Ovary (tissue), 9 donors: Measurements from ENCODE around the gene RNF40. TPM values are rescaled to one million over a fixed set of nuclear protein-coding genes. Genes with fewer than 3 reads are reported as not detected.
"Not testable (repeated sequence)": the region's sequence is repeated elsewhere in the genome, so short reads cannot be mapped to it uniquely, and the experiment has no call there.

ENCODE experiments used
- DNase-seq, 5 donors: peaks; one replicate each; pipeline ENCODE4 v3.0.0-alpha.2; 2019 to 2020
- H3K27ac ChIP-seq, 2 donors: fragments of 200-600 bp; one replicate each; pipeline versions ENCODE4 v1.5.1 to v1.8.0; 2019 to 2022
- H3K27me3 ChIP-seq: fragments of 200-600 bp; one replicate; pipeline ENCODE4 v1.8.0; 2022
- H3K36me3 ChIP-seq: fragments of 200-600 bp; sonication (generic); one replicate; pipeline ENCODE4 v1.5.1; 2019
- H3K4me1 ChIP-seq: one replicate; pipeline ENCODE4 v1.8.1; 2013; ENCODE audit warnings: mild to moderate bottlenecking, moderate library complexity; ENCODE audit not compliant: insufficient read depth
- H3K4me3 ChIP-seq: fragments of 200-600 bp; sonication (generic); one replicate; pipeline ENCODE4 v1.5.1; 2017
- H3K9me3 ChIP-seq, 2 donors: fragments of 200-600 bp in 1 of 2; sonication (generic) in 1 of 2; one replicate each; pipeline versions ENCODE4 v1.5.1 to v1.8.1; 2013 to 2019; ENCODE audit warnings: mild to moderate bottlenecking in 1 of 2, moderate library complexity in 1 of 2
- EP300 ChIP-seq: sonication (generic); formaldehyde crosslinking; IDR thresholded peaks from one replicate; pipeline ENCODE4 v1.6.1; 2017; ENCODE audit warnings: antibody characterized with exemption
- POLR2A ChIP-seq: fragments of 450-650 bp; IDR thresholded peaks from one replicate; pipeline ENCODE4 v1.6.1; 2017; ENCODE audit warnings: antibody characterized with exemption, mild to moderate bottlenecking, moderate library complexity
- WGBS, 3 donors: extraction: QIAGEN DNeasy Blood & Tissue Kit in 1 of 3; methylation state at CpG; one replicate each; pipeline versions ENCODE4 v1.1.5 to v1.1.7; 2013 to 2017; 5-methylcytosine and 5-hydroxymethylcytosine counted together
- intact Hi-C, 4 donors: fragments of 100-400 bp; cut with DNase I; formaldehyde crosslinking; loops; one replicate each; pipeline versions ENCODE4 v1.11.0 to v1.15.1; 2022 to 2023
- polyA plus RNA-seq, 2 donors: library from polyadenylated mRNA; stranded (reverse); fragments of 200-250 nt in 1 of 2; fragments of 350-450 nt in 1 of 2; fragmentation: Illumina TruSeq in 1 of 2; extraction: RNeasy Lipid Tissue Mini Kit (QIAGEN cat#74804) in 1 of 2; gene quantifications; one replicate each; pipeline ENCODE4 v1.2.3, GENCODE V29; 2013 to 2014
- total RNA-seq, 7 donors: library from RNA; depleted of rRNA in 2 of 7; stranded (reverse); fragments of >200 nt in 2 of 7; fragmentation: NEBNext Ultra II Directional in 3 of 7; extraction: Animal tissue kit (Norgen Biotek cat#: 25700) in 3 of 7; gene quantifications; one replicate each; pipeline versions ENCODE4 v1.1.0 to v1.2.4, GENCODE V29; 2016 to 2023
- TF ChIP-seq, protein P1 (sequence below), 3 donors: fragments of 450-650 bp in 2 of 3; fragments of 200-600 bp in 1 of 3; IDR thresholded peaks; one replicate each; pipeline versions ENCODE4 v1.5.1 to v1.8.0; 2016 to 2022; ENCODE audit warnings: antibody characterized with exemption in 3 of 3, mild to moderate bottlenecking in 1 of 3
- donor health status: DM: no; HTN: no; CAD: no; lungs with moderate emphysema.
- donor health status: DM: no; HTN: no; CAD: no.
- donor health status: Bipolar disorder and iron deficiency.
- donor health status: DM: yes; HTN: yes; CAD: no.
- donor health status: DM: no; HTN: no; CAD: no.
- donor health status: DM: yes; HTN: yes; CAD: no.

Gene RNF40
- total and polyA plus RNA-seq, 9 donors, result 67.2 to 143 (median 94.3) TPM

GRCh38 chr16:30802936-30803335, 40.8 kb downstream of the RNF40 start:
- Histone ChIP-seq H3K9me3 (no peaks in the 10 kb centered on the region), H3K4me3 (no peak overlapping the region), H3K4me1 (peaks cover 7% of the 10 kb centered on the region), H3K27ac (no peak overlapping the region), H3K36me3 (no peaks in the 10 kb centered on the region), H3K27me3 (no peaks in the 10 kb centered on the region)
- WGBS, 3 donors, result 22 to 38% (median 30%) methylated on average over 3 of the region's 3 CpGs
- intact Hi-C loops, result no loop called here
- TF ChIP-seq EP300 (no peak), POLR2A (no peak)
- TF ChIP-seq, protein P1, sequence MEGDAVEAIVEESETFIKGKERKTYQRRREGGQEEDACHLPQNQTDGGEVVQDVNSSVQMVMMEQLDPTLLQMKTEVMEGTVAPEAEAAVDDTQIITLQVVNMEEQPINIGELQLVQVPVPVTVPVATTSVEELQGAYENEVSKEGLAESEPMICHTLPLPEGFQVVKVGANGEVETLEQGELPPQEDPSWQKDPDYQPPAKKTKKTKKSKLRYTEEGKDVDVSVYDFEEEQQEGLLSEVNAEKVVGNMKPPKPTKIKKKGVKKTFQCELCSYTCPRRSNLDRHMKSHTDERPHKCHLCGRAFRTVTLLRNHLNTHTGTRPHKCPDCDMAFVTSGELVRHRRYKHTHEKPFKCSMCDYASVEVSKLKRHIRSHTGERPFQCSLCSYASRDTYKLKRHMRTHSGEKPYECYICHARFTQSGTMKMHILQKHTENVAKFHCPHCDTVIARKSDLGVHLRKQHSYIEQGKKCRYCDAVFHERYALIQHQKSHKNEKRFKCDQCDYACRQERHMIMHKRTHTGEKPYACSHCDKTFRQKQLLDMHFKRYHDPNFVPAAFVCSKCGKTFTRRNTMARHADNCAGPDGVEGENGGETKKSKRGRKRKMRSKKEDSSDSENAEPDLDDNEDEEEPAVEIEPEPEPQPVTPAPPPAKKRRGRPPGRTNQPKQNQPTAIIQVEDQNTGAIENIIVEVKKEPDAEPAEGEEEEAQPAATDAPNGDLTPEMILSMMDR (IDR thresholded peaks at IDR 0.05), result no peak
- no peak for DNase-seq

DNA sequence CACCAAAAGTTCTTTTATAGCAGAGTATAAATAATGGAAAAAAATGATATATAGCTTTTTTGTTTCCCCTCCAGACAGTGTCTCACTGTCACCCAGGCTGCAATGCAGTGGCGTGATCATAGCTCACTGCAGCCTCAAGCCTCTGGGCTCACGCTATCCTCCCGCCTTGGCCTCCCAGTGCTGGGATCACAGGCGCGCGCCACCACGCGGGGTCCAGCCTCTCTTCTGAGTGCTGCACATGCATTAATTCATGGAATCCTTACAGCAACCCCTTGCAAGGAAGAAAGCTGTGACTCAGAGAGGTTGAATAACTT, 42.9 kb downstream of the RNF40 start:
- Histone ChIP-seq H3K27me3 (no peaks in the 10 kb centered on the region), H3K36me3 (no peaks in the 10 kb centered on the region), H3K27ac (peak overlapping the region in 1 of 2 donors; percentile 81), H3K4me1 (peaks cover 7% of the 10 kb centered on the region), H3K9me3 (no peaks in the 10 kb centered on the region), H3K4me3 (peak overlapping the region; percentile 75)
- intact Hi-C loops, result loop anchor here in 1 of 4 donors (2.0 kb wide), 1 partner anchor 18 kb away; the partner anchor contains the start of gene ZNF629
- 23 to 26% (median 24%) methylated on average over 8 of the region's 8 CpGs for WGBS, 3 donors
- DNase-seq, result no peak
- TF ChIP-seq, protein P1 (IDR thresholded peaks at IDR 0.05), result no peak
- TF ChIP-seq POLR2A, result no peak
- no peak for TF ChIP-seq EP300

DNA sequence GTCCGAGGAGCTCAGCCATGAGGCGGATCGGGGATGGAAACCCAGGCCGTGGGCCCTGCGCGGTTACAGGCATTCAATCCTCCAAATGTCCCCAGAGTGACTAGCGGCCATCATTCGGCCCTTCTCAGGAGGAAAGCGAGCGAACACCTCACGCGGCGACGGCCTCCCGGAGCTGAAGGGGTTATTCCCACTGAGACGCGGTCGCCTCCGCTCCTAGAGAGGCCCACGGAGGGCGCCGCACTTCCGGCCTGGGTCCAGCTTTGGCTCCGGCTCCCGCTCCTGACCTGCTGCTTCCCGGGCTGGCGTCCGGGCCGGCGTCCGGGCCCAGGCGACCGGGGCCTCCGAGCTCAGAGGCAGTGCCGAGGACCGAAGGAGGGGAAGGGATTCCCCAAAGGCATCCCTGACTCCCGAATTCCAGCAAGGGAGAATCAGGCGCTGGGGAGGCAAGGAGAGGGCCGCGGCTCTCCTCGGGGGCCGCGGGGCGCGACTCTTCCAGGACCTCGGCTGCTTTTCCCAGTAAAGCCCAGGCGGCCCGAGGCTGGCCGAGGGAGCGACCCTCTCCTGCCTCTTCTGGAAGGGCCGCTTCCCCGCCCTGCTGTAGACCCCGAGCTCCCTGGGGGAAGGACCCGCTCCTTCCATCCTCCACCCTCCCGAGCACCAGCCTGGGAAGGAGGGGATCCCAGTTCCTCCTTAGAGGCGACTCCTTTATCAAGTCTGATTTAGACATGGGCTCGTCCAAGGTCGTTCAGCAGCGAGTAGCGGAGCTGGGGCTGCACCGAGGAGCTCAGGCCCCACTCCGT, 43.4 kb downstream of the RNF40 start:
- 0 to 2% (median 1%) methylated on average over 30 to 62 of the region's 62 CpGs for WGBS, 3 donors
- Histone ChIP-seq H3K27me3 (no peaks in the 10 kb centered on the region), H3K4me1 (peaks cover 7% of the 10 kb centered on the region), H3K4me3 (peak overlapping the region; percentile 75), H3K27ac (peak overlapping the region; percentile 13 to 81), H3K36me3 (no peaks in the 10 kb centered on the region), H3K9me3 (no peaks in the 10 kb centered on the region)
- TF ChIP-seq POLR2A (peak; percentile 96), EP300 (no peak)
- TF ChIP-seq, protein P1 (IDR thresholded peaks at IDR 0.05), result peak in 1 of 3 donors; percentile 33
- DNase-seq, result peak; percentile 90 to 93 (median 91)
- intact Hi-C loops, result loop anchor here in 1 of 4 donors (2.0 kb wide), 1 partner anchor 19 kb away; the partner anchor contains the start of gene ZNF629

DNA sequence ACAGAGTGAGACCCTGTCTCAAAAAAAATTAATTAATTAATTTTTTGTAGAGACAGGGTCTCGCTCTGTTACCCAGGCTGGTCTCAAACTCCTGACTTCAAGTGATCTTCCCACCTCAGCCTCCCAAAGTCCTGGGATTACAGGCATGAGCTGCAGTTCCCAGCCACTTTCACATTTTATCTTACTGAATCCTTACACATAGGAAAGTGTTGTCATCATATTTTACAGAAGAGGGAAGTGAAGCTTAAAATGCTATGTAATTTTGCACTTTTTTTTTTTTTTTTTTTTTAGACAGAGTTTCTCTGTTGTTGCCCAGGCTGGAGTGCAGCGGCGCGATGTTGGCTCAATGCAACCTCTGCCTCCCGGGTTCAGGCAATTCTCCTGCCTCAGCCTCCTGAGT, 46.0 kb downstream of the RNF40 start:
- H3K4me3 ChIP-seq, result no peak overlapping the region
- DNase-seq, result no peak
- no peaks in the 10 kb centered on the region for H3K27me3 ChIP-seq
- H3K9me3 ChIP-seq, result no peaks in the 10 kb centered on the region
- peaks cover 7% of the 10 kb centered on the region for H3K4me1 ChIP-seq
- 96 to 98% (median 97%) methylated on average over 5 of the region's 5 CpGs for WGBS, 3 donors
- TF ChIP-seq POLR2A, result no peak
- TF ChIP-seq EP300, result no peak
- TF ChIP-seq, protein P1 (IDR thresholded peaks at IDR 0.05), result no peak
- H3K27ac ChIP-seq, result no peak overlapping the region
- intact Hi-C loops, result no loop called here
- no peaks in the 10 kb centered on the region for H3K36me3 ChIP-seq

DNA sequence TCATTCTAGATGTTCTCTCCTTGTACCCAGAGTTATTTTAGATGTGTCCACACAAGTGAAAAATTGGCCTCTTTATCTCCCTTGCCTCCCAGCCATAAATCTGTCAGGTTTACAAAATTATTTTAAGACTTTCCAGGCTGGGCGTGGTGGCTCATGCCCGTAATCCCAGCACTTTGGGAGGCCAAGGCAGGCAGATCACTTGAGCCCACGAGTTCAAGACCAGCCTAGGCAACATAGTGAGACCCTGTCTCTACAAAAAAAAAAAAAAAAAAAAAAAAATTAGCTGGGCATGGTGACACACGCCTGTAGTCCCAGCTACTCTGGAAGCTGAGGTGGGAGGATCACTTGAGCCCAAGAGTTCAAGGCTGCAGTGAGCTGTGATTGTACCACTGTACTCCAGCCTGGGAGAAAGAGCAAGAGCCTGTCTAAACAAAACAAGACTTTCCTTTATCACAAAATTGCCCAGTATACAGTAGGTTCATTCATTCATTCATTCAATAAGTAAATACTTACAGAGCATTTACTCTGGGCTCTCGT, 46.8 kb downstream of the RNF40 start:
- H3K4me3 ChIP-seq, H3K27ac ChIP-seq, H3K36me3 ChIP-seq, DNase-seq, intact Hi-C loops, H3K4me1 ChIP-seq, H3K9me3 ChIP-seq, H3K27me3 ChIP-seq: not testable (repeated sequence)
- 49 to 55% (median 53%) methylated on average over 5 of the region's 5 CpGs for WGBS, 3 donors

- H3K4me3 ChIP-seq, DNase-seq, H3K36me3 ChIP-seq, H3K9me3 ChIP-seq, H3K27me3 ChIP-seq, H3K27ac ChIP-seq, intact Hi-C loops, H3K4me1 ChIP-seq: not testable (repeated sequence)
- WGBS, 3 donors, result 84 to 87% (median 85%) methylated on average over 5 of the region's 5 CpGs
Measured at GRCh38 chr16:30809675-30810074, 47.6 kb downstream of the RNF40 start.
